H9 (cell line): ENCODE results near the gene ASCC2. TPM values are rescaled to one million over a fixed set of nuclear protein-coding genes. Genes with fewer than 3 reads are reported as not detected.

Source experiments
- DNase-seq: peaks from one replicate; pipeline ENCODE4 v3.0.0-alpha.2; 2017
- H2AFZ ChIP-seq: one replicate; pipeline ENCODE4 v1.6.1; 2013; ENCODE audit warnings: mild to moderate bottlenecking, low read length, control low read depth, moderate library complexity
- H2AK5ac ChIP-seq: 2 replicates; pipeline ENCODE4 v1.6.1; 2013; ENCODE audit warnings: low read length, control low read depth, mixed read lengths; ENCODE audit not compliant: insufficient read length
- H2BK120ac ChIP-seq: one replicate; pipeline ENCODE4 v1.6.1; 2013; ENCODE audit warnings: low read depth, mild to moderate bottlenecking, low read length, control low read depth, inconsistent platforms; ENCODE audit not compliant: poor library complexity, severe bottlenecking
- H2BK12ac ChIP-seq: 2 replicates; pipeline ENCODE4 v1.6.1; 2013; ENCODE audit warnings: low read length, control low read depth, mixed read lengths, low read depth; ENCODE audit not compliant: insufficient read length
- H2BK15ac ChIP-seq: 2 replicates; pipeline ENCODE4 v1.6.1; 2013; ENCODE audit warnings: low read depth, low read length, control low read depth
- H2BK20ac ChIP-seq: one replicate; pipeline ENCODE4 v1.6.1; 2013; ENCODE audit warnings: low read depth, mild to moderate bottlenecking, low read length, control low read depth, inconsistent platforms; ENCODE audit not compliant: poor library complexity, severe bottlenecking
- H2BK5ac ChIP-seq: 2 replicates; pipeline ENCODE4 v1.6.1; 2013; ENCODE audit warnings: low read length, control low read depth, mixed read lengths; ENCODE audit not compliant: insufficient read length
- H3K14ac ChIP-seq: 2 replicates; pipeline ENCODE4 v1.6.1; 2013; ENCODE audit warnings: low read length, control low read depth; ENCODE audit not compliant: insufficient read depth
- H3K18ac ChIP-seq: 2 replicates; pipeline ENCODE4 v1.6.1; 2013; ENCODE audit warnings: low read depth, mild to moderate bottlenecking, mixed read lengths, low read length, control low read depth; ENCODE audit not compliant: insufficient read length
- H3K23ac ChIP-seq: 2 replicates; pipeline ENCODE4 v1.6.1; 2013; ENCODE audit warnings: low read length, control low read depth, mixed read lengths, low read depth; ENCODE audit not compliant: insufficient read length
- H3K23me2 ChIP-seq: 2 replicates; pipeline ENCODE4 v1.6.1; 2013; ENCODE audit warnings: low read depth, mild to moderate bottlenecking, mixed read lengths, low read length, control low read depth; ENCODE audit not compliant: insufficient read length, poor library complexity, severe bottlenecking
- H3K27ac ChIP-seq: 2 replicates; pipeline ENCODE4 v1.5.1; 2013; ENCODE audit warnings: low read length, control low read depth, mixed read lengths, low read depth; ENCODE audit not compliant: insufficient read length
- H3K27me3 ChIP-seq: 2 replicates; pipeline ENCODE4 v1.6.1; 2013; ENCODE audit warnings: low read length, control low read depth, inconsistent platforms; ENCODE audit not compliant: insufficient read depth
- H3K4ac ChIP-seq: 2 replicates; pipeline ENCODE4 v1.6.1; 2013; ENCODE audit warnings: low read depth, mild to moderate bottlenecking, control low read depth, inconsistent platforms, low read length, moderate library complexity
- H3K4me1 ChIP-seq: 2 replicates; pipeline ENCODE4 v1.6.1; 2013; ENCODE audit warnings: low read length, control low read depth, inconsistent platforms; ENCODE audit not compliant: insufficient read depth
- H3K4me2 ChIP-seq: 2 replicates; pipeline ENCODE4 v1.6.1; 2013; ENCODE audit warnings: low read length, control low read depth, mixed read lengths; ENCODE audit not compliant: insufficient read length, insufficient read depth
- H3K56ac ChIP-seq: 2 replicates; pipeline ENCODE4 v1.6.1; 2013; ENCODE audit warnings: low read depth, mild to moderate bottlenecking, mixed read lengths, low read length, control low read depth; ENCODE audit not compliant: insufficient read length
- H3K79me1 ChIP-seq: 2 replicates; pipeline ENCODE4 v1.6.1; 2013; ENCODE audit warnings: low read depth, mild to moderate bottlenecking, moderate library complexity, low read length, control low read depth, inconsistent platforms; ENCODE audit not compliant: insufficient read depth, poor library complexity, severe bottlenecking
- H3K79me2 ChIP-seq: 2 replicates; pipeline ENCODE4 v1.6.1; 2013; ENCODE audit warnings: low read length, control low read depth, inconsistent platforms; ENCODE audit not compliant: insufficient read depth
- H3K9ac ChIP-seq: 2 replicates; pipeline ENCODE4 v1.6.1; 2013; ENCODE audit warnings: low read length, control low read depth, mixed read lengths; ENCODE audit not compliant: insufficient read length; ENCODE audit errors: extremely low read depth
- H3K9me3 ChIP-seq: one replicate; pipeline ENCODE4 v1.6.1; 2013; ENCODE audit warnings: low read depth, low read length, inconsistent platforms; ENCODE audit not compliant: control insufficient read depth
- H3T11ph ChIP-seq: one replicate; pipeline ENCODE4 v1.6.1; 2013; ENCODE audit warnings: mild to moderate bottlenecking, low read length, control low read depth, inconsistent platforms
- H4K20me1 ChIP-seq: one replicate; pipeline ENCODE4 v1.6.1; 2013; ENCODE audit not compliant: control insufficient read depth, insufficient read length, insufficient read depth
- H4K5ac ChIP-seq: 2 replicates; pipeline ENCODE4 v1.6.1; 2013; ENCODE audit warnings: low read depth, mild to moderate bottlenecking, mixed read lengths, low read length, control low read depth; ENCODE audit not compliant: insufficient read length
- H4K8ac ChIP-seq: replicated peaks from 2 replicates; pipeline ENCODE4 v1.6.1; 2013; ENCODE audit warnings: low read length, control low read depth, mixed read lengths, low read depth; ENCODE audit not compliant: insufficient read length
- H4K91ac ChIP-seq: 2 replicates; pipeline ENCODE4 v1.6.1; 2013; ENCODE audit warnings: low read depth, mild to moderate bottlenecking, moderate library complexity, mixed read lengths, low read length, control low read depth; ENCODE audit not compliant: insufficient read length
- H3K27ac Mint-ChIP-seq, 3 experiments: 2 replicates in 2 of 3; 3 replicates in 1 of 3; pipeline ENCODE4 v1.8.0; 2020 to 2021; ENCODE audit warnings: mixed read lengths in 3 of 3, mild to moderate bottlenecking in 1 of 3, moderate library complexity in 1 of 3
- H3K27me3 Mint-ChIP-seq: 2 replicates; pipeline ENCODE4 v1.8.0; 2021; ENCODE audit warnings: low read depth, mild to moderate bottlenecking, moderate library complexity, mixed read lengths
- H3K36me3 Mint-ChIP-seq, 3 experiments: 2 replicates in 2 of 3; 3 replicates in 1 of 3; pipeline ENCODE4 v1.8.0; 2020 to 2021; ENCODE audit warnings: low read depth in 3 of 3, mixed read lengths in 3 of 3; ENCODE audit not compliant: insufficient read depth in 1 of 3
- H3K4me1 Mint-ChIP-seq, 2 experiments: 2 replicates each; pipeline ENCODE4 v1.8.0; 2020; ENCODE audit warnings: mixed read lengths in 2 of 2
- H3K4me3 Mint-ChIP-seq, 2 experiments: 2 replicates in 1 of 2; 3 replicates in 1 of 2; pipeline ENCODE4 v1.8.0; 2020 to 2021; ENCODE audit warnings: mild to moderate bottlenecking in 2 of 2, mixed read lengths in 2 of 2, moderate library complexity in 1 of 2
- H3K9me3 Mint-ChIP-seq, 2 experiments: 2 replicates in 1 of 2; 3 replicates in 1 of 2; pipeline ENCODE4 v1.8.0; 2020; ENCODE audit warnings: mild to moderate bottlenecking in 2 of 2, mixed read lengths in 2 of 2, moderate library complexity in 1 of 2
- WGBS: extraction: QIAGEN DNeasy Blood & Tissue Kit; methylation state at CpG from one replicate; pipeline ENCODE4 v1.1.7; 2013; ENCODE audit warnings: missing lambda C conversion rate, low lambda C conversion rate, mixed read lengths; ENCODE audit not compliant: insufficient read length; ENCODE audit errors: extremely low coverage; 5-methylcytosine and 5-hydroxymethylcytosine counted together
- total RNA-seq: library from RNA; stranded (reverse); gene quantifications from 2 replicates; pipeline ENCODE4 v1.2.1, GENCODE V29; 2021
- TF ChIP-seq, protein P1 (sequence below): fragments of 200-600 bp; sonication (generic); conservative IDR thresholded peaks from 3 replicates; pipeline ENCODE4 v1.8.0; 2021; ENCODE audit warnings: antibody characterized with exemption, mild to moderate bottlenecking

Gene ASCC2
- total RNA-seq, 1 experiment from 2014 or later: 48.2 TPM

GRCh38 chr22:29758068-29758622 lies 79.9 kb downstream of the ASCC2 start:
- H3K23ac ChIP-seq: no peak overlapping the region
- TF ChIP-seq, protein P1, sequence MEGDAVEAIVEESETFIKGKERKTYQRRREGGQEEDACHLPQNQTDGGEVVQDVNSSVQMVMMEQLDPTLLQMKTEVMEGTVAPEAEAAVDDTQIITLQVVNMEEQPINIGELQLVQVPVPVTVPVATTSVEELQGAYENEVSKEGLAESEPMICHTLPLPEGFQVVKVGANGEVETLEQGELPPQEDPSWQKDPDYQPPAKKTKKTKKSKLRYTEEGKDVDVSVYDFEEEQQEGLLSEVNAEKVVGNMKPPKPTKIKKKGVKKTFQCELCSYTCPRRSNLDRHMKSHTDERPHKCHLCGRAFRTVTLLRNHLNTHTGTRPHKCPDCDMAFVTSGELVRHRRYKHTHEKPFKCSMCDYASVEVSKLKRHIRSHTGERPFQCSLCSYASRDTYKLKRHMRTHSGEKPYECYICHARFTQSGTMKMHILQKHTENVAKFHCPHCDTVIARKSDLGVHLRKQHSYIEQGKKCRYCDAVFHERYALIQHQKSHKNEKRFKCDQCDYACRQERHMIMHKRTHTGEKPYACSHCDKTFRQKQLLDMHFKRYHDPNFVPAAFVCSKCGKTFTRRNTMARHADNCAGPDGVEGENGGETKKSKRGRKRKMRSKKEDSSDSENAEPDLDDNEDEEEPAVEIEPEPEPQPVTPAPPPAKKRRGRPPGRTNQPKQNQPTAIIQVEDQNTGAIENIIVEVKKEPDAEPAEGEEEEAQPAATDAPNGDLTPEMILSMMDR: no peak
- H3K4me2 ChIP-seq: no peak overlapping the region
- H3K27ac ChIP-seq: no peak overlapping the region
- H3K79me2 ChIP-seq: no peaks in the 10 kb centered on the region
- H4K8ac ChIP-seq: no peak overlapping the region
- no peak overlapping the region for H3K56ac ChIP-seq
- no peak overlapping the region for H3K14ac ChIP-seq
- H3K9ac ChIP-seq: no peak overlapping the region
- H4K5ac ChIP-seq: no peak overlapping the region
- H3K4me1 ChIP-seq: no peaks in the 10 kb centered on the region
- Mint-ChIP-seq H3K4me1 (peaks cover 5 to 13% of the 10 kb centered on the region in 2 experiments), H3K9me3 (no peaks in the 10 kb centered on the region), H3K36me3 (no peaks in the 10 kb centered on the region), H3K4me3 (no peak overlapping the region), H3K27me3 (no peaks in the 10 kb centered on the region; the same call in 1 of the 2 replicates), H3K27ac (peak overlapping the region in 1 of 3 experiments; percentile 47; a peak in 1 of 7 replicates)
- no peak overlapping the region for H2BK12ac ChIP-seq
- no peak overlapping the region for H2AK5ac ChIP-seq
- H3K9me3 ChIP-seq: no peaks in the 10 kb centered on the region
- no peaks in the 10 kb centered on the region for H3K79me1 ChIP-seq
- no peak overlapping the region for H3T11ph ChIP-seq
- H2BK120ac ChIP-seq: no peak overlapping the region
- H3K27me3 ChIP-seq: no peaks in the 10 kb centered on the region
- H2BK5ac ChIP-seq: no peak overlapping the region
- H4K91ac ChIP-seq: no peak overlapping the region
- no peak overlapping the region for H2BK20ac ChIP-seq
- H3K23me2 ChIP-seq: no peaks in the 10 kb centered on the region
- no peak overlapping the region for H3K4ac ChIP-seq
- DNase-seq: no peak
- WGBS: no CpG with 5 or more reads among the region's 7 CpGs
- H2BK15ac ChIP-seq: no peak overlapping the region
- H4K20me1 ChIP-seq: no peaks in the 10 kb centered on the region
- H3K18ac ChIP-seq: no peak overlapping the region
- H2AFZ ChIP-seq: no peak overlapping the region
